Common myeloid progenitor, CD34-positive (primary cell): ENCODE results near the gene NPRL2.

Experiments used
- CTCF ChIA-PET: fragments of 350-600 bp; sonication (Branson Sonifier 250); formaldehyde crosslinking; loops from one replicate; lab custom pipeline; 2021; ENCODE audit warnings: antibody characterized with exemption; lab: Charles Lee
- POLR2A ChIA-PET: fragments of 350-600 bp; sonication (Branson Sonifier 250); formaldehyde crosslinking; loops from one replicate; lab custom pipeline; 2021; ENCODE audit warnings: antibody characterized with exemption; lab: Charles Lee
- DNase-seq, 3 donors: peaks; one replicate each; pipeline versions ENCODE4 v3.0.0 to v3.0.0-alpha.2; 2013
- H3K27ac ChIP-seq, 2 experiments: 1 replicate in 1 of 2; 2 replicates in 1 of 2; pipeline ENCODE4 v1.7.0; 2013; ENCODE audit warnings: inconsistent platforms in 2 of 2, low read length in 2 of 2, mild to moderate bottlenecking in 2 of 2, low read depth in 1 of 2, moderate library complexity in 1 of 2; ENCODE audit not compliant: severe bottlenecking in 2 of 2, insufficient read depth in 1 of 2, poor library complexity in 1 of 2
- H3K27me3 ChIP-seq, 5 experiments: replicated peaks in 2 of 5; 1 replicate in 3 of 5; 2 replicates in 2 of 5; pipeline versions ENCODE4 v1.6.1 to v1.7.0; 2013; ENCODE audit warnings: low read length in 4 of 5, mild to moderate bottlenecking in 2 of 5, moderate library complexity in 2 of 5, inconsistent platforms in 1 of 5; ENCODE audit not compliant: insufficient read depth in 5 of 5, control insufficient read depth in 4 of 5
- H3K36me3 ChIP-seq, 4 experiments: 1 replicate in 2 of 4; 2 replicates in 2 of 4; pipeline versions ENCODE4 v1.6.1 to v1.7.0; 2013; ENCODE audit warnings: low read length in 3 of 4, control low read depth in 1 of 4, mild to moderate bottlenecking in 1 of 4; ENCODE audit not compliant: control insufficient read depth in 4 of 4, insufficient read depth in 4 of 4
- H3K4me1 ChIP-seq, 4 experiments: 1 replicate in 3 of 4; 2 replicates in 1 of 4; pipeline versions ENCODE4 v1.6.1 to v1.7.1; 2013; ENCODE audit warnings: low read length in 3 of 4, mild to moderate bottlenecking in 3 of 4, control low read depth in 1 of 4, inconsistent platforms in 1 of 4, moderate library complexity in 1 of 4; ENCODE audit not compliant: control insufficient read depth in 4 of 4, insufficient read depth in 4 of 4; ENCODE audit errors: control extremely low read depth in 1 of 4
- H3K4me3 ChIP-seq, 7 experiments: 1 replicate in 4 of 7; 2 replicates in 3 of 7; pipeline versions ENCODE4 v1.5.1 to v1.7.0; 2013; ENCODE audit warnings: mild to moderate bottlenecking in 7 of 7, low read length in 6 of 7, moderate library complexity in 6 of 7, inconsistent platforms in 2 of 7, low read depth in 2 of 7, control low read depth in 1 of 7; ENCODE audit not compliant: insufficient read depth in 4 of 7, control insufficient read depth in 1 of 7; ENCODE audit errors: extremely low read depth in 1 of 7
- H3K9me3 ChIP-seq, 5 experiments: 1 replicate in 4 of 5; 2 replicates in 1 of 5; pipeline versions ENCODE4 v1.6.1 to v1.7.1; 2013; ENCODE audit warnings: low read length in 4 of 5, mild to moderate bottlenecking in 2 of 5, inconsistent platforms in 1 of 5, low read depth in 1 of 5, moderate library complexity in 1 of 5; ENCODE audit not compliant: control insufficient read depth in 4 of 5, insufficient read depth in 2 of 5; ENCODE audit errors: control extremely low read depth in 1 of 5
- WGBS: methylation state at CpG from one replicate; pipeline ENCODE4 v1.1.5; 2013; ENCODE audit not compliant: insufficient coverage; 5-methylcytosine and 5-hydroxymethylcytosine counted together

Gene NPRL2

DNA sequence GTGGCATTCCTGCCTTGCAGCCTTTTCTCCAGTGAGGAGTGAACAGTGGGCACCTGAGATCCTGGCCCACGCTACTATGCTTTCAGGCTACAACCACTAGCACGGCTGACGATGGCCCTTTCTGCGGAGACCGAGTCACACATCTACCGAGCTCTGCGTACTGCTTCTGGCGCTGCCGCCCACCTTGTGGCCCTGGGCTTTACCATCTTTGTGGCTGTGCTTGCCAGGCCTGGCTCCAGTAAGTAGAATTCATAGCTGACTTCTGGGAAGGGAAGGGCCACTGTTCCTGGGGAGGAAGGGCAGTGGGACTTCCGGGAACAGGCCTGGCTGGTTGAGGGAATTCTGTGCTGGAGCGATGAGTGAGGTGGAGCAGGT, 735 bp upstream of the NPRL2 start:
- H3K4me3 ChIP-seq = peak overlapping the region; percentile 62 to 87 (median 83)
- DNase-seq = no peak
- peak overlapping the region; percentile 6 to 79 for H3K27ac ChIP-seq
- WGBS = 60% methylated on average over 6 of the region's 11 CpGs
- H3K27me3 ChIP-seq = no peaks in the 10 kb centered on the region
- POLR2A ChIA-PET = interaction anchor here (1.3 kb wide), 1 partner anchor 14 kb away, joined by 5 read pairs; no protein-coding TSS in a partner anchor
- no peaks in the 10 kb centered on the region for H3K9me3 ChIP-seq
- H3K36me3 ChIP-seq = peaks cover 7 to 60% (median 46%) of the 10 kb centered on the region in 4 experiments
- CTCF ChIA-PET = interaction anchor here (1.2 to 6.2 kb wide), 4 partner anchors 7 to 41 kb away, joined by 3 to 51 read pairs (median 23); partner anchors contain the start of gene RASSF1
- H3K4me1 ChIP-seq = peaks cover 4 to 48% (median 35%) of the 10 kb centered on the region in 4 experiments

DNA sequence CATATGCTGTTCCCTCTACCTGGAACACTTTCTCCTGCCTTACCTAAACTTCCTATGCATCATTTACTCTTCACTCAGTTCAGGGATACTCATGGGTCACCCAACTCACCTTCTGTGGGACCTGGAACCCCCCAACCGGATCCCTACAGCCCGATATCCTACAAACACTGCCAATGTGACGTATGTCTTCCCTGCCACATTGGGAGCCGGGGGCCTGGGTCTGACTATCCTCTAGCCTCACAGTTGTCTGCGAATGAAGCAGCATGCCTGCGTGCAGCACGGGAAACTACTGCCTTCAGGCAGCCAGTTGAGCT, 405 bp downstream of the NPRL2 start:
- Histone ChIP-seq H3K27me3 (no peaks in the 10 kb centered on the region), H3K4me3 (peak overlapping the region in 6 of 7 experiments; percentile 51 to 87 (median 85)), H3K36me3 (peaks cover 7 to 49% (median 35%) of the 10 kb centered on the region in 4 experiments), H3K27ac (peak overlapping the region; percentile 29 to 79), H3K4me1 (peaks cover 4 to 55% (median 41%) of the 10 kb centered on the region in 4 experiments), H3K9me3 (no peaks in the 10 kb centered on the region)
- WGBS = 27% methylated on average over 4 of the region's 7 CpGs
- POLR2A ChIA-PET = interaction anchor here (1.1 to 1.5 kb wide), 3 partner anchors 9 to 15 kb away, joined by 3 to 5 read pairs (median 3); no protein-coding TSS in a partner anchor
- CTCF ChIA-PET = interaction anchor here (1.1 to 6.2 kb wide), 8 partner anchors 11 to 223 kb away, joined by 3 to 51 read pairs (median 6); partner anchors contain the start of gene RASSF1
- no peak for DNase-seq

DNA sequence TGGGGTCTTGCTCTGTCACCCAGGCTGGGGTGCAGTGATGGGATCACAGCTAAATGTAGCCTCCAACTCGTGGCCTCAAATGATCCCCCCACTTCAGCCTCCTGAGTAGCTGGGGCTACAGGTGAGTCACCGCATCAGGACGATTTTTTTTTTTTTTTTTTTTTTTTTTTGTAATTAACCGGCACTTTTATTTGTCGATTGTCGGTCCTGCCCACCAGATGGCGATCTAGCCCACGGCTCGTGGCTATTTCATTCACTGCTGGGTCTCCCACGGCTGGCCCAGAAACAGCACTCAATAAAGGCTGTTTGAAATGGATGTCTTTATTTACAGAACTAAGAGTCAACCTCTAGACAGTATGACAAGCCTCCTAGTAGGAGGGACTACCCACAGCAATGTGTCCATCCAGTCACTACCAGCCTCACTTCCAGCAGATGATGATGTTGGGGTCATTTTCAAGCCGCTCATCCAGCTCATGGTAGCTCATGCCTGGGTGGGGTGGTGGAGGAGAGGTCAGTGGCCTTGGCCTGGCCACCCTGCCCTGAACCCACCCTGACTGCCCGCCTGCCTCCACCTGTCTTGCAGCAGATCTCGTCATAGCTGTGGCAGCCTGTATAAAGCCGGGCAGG, 3.3 kb downstream of the NPRL2 start:
- Histone ChIP-seq H3K4me1 (peaks cover 4 to 61% (median 49%) of the 10 kb centered on the region in 4 experiments), H3K27me3 (no peaks in the 10 kb centered on the region), H3K4me3 (no peak overlapping the region), H3K36me3 (peaks cover 7 to 25% (median 15%) of the 10 kb centered on the region in 4 experiments), H3K27ac (no peak overlapping the region), H3K9me3 (no peaks in the 10 kb centered on the region)
- POLR2A ChIA-PET = interaction anchor here (0.7 to 1.3 kb wide), 2 partner anchors 9 to 13 kb away, joined by 3 to 4 read pairs; no protein-coding TSS in a partner anchor
- CTCF ChIA-PET = interaction anchor here (0.8 to 6.2 kb wide), 24 partner anchors 9 to 268 kb away, joined by 3 to 51 read pairs (median 6); partner anchors contain the start of gene RASSF1
- peak; percentile 83 to 95 (median 92) for DNase-seq
- 80% methylated on average over 5 of the region's 14 CpGs for WGBS

DNA sequence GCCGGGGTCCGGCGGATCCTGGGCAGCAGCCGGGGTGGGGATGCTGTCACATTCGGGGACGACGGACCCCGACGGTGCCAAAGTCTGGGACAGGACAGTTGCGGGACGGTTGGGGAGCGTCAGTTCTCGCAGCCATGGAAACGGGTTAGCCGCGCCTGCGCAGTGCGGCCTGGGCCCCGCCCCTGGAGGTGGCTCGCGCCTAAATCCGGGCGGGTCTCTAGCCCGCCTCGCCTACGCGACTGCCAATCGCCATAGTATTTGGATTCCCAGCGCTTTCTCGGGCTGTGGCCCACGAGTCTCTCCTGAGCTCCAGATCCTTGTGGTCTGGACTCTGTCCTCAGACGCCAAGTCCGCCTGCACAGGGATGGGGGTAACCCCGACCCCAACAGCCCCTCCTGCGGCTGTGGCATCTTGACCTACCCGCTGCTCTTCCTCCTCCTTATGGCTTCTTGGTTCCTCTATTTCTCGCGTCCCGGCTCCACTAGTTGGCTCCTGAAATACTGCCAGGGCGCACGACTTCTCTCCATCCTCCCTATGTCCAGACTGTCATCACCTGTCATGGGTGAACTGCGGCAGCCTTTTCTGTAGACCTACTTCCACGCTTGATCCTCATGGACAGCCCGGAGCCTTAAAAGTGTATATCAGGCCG, 4.9 kb downstream of the NPRL2 start, which contains the start of gene ZMYND10:
Gene ZMYND10, minus strand, starts transcription at position 147 of the 649 bp plus-strand sequence. CDS start 153 bp downstream, outside the sequence.
- no peaks in the 10 kb centered on the region for H3K27me3 ChIP-seq
- POLR2A ChIA-PET = no interaction called here
- H3K4me3 ChIP-seq = peak within 1 kb of the TSS; percentile 8 to 80 (median 53)
- H3K9me3 ChIP-seq = no peaks in the 10 kb centered on the region
- H3K27ac ChIP-seq = no peak within 1 kb of the TSS
- 9% methylated on average over 45 of the region's 45 CpGs for WGBS
- peak; percentile 55 to 70 (median 63) for DNase-seq
- H3K4me1 ChIP-seq = peaks cover 6 to 63% (median 52%) of the 10 kb centered on the region in 4 experiments
- CTCF ChIA-PET = interaction anchor here (0.6 to 6.2 kb wide), 11 partner anchors 7 to 868 kb away, joined by 3 to 51 read pairs (median 16); partner anchors contain the start of gene RASSF1
- H3K36me3 ChIP-seq = peaks cover 7 to 20% (median 15%) of the 10 kb centered on the region in 4 experiments

DNA sequence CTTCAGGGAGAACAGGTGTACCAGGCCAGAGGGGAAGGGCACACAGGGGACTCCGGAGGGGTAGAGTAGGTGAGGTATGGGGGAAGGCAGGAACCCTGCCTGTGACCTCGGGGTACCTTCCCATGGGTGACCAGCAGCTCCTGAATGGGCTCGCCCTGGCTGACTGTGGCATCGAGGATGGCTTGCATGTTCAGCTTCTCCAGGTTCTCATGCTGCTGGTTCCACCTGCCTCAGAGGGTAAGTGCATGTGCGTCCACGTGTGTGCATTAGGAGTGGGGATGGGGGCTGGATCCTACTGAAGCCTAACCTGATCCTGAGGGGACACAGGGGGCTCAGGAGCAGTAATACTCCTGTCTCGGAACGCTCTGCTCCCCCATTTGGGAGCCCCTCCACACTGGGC, 5.6 kb downstream of the NPRL2 start:
- no peaks in the 10 kb centered on the region for H3K27me3 ChIP-seq
- no peak overlapping the region for H3K27ac ChIP-seq
- H3K4me1 ChIP-seq = peaks cover 7 to 58% (median 52%) of the 10 kb centered on the region in 4 experiments
- H3K36me3 ChIP-seq = peaks cover 7 to 20% (median 15%) of the 10 kb centered on the region in 4 experiments
- peak overlapping the region in 5 of 7 experiments; percentile 50 to 80 (median 65) for H3K4me3 ChIP-seq
- DNase-seq = no peak
- WGBS = 95% methylated on average over 7 of the region's 8 CpGs
- CTCF ChIA-PET = interaction anchor here (0.6 to 5.8 kb wide), 7 partner anchors 8 to 197 kb away, joined by 3 to 28 read pairs (median 5); no protein-coding TSS in a partner anchor
- POLR2A ChIA-PET = no interaction called here
- H3K9me3 ChIP-seq = no peaks in the 10 kb centered on the region

DNA sequence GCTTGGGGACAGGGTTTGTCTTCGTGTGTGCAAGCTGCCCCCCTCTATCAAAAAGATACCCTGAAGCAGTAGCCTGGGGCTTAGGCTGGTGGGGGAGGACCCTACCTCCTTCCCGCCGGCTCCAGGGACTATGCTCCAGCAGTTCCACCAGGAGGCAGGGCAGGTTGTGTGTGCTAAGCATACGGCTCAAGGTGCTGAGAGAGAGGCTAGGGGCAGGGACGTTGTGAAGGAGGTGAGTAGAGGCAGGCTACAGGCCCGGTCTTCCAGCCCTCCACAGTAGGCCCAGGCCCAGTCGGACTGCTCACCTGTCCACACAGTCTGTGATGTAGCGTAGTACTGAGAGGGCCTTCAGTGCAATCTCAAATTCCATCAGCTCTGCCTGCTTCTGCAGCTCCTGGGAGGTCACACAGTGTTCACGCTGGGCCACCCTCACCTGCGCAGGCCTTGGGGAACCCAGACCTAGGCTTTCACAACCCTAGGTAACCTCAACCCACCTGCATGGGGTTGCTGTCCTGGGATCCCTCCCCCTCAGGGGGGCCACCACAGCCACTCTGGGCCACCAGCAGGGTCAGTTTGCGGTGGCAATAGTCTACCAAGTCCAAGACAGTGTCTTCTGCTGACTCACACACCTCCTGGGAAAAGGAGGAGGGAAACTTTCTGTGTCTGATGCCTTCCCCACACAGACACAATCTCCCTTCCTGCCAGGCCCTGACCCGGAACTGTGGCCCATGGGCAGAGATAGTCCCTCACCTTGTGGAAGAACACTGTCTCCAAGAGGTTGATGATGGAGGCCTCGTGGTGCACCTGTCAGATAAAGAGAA, 7.6 kb downstream of the NPRL2 start:
- DNase-seq = no peak
- CTCF ChIA-PET = interaction anchor here (0.6 to 5.8 kb wide), 4 partner anchors 10 to 47 kb away, joined by 3 to 28 read pairs (median 16); no protein-coding TSS in a partner anchor
- H3K4me1 ChIP-seq = peaks cover 12 to 67% (median 63%) of the 10 kb centered on the region in 4 experiments
- H3K9me3 ChIP-seq = no peaks in the 10 kb centered on the region
- H3K36me3 ChIP-seq = peaks cover 2 to 7% (median 5%) of the 10 kb centered on the region in 4 experiments
- POLR2A ChIA-PET = no interaction called here
- no peaks in the 10 kb centered on the region for H3K27me3 ChIP-seq
- 86% methylated on average over 11 of the region's 13 CpGs for WGBS
- no peak overlapping the region for H3K4me3 ChIP-seq
- H3K27ac ChIP-seq = no peak overlapping the region
